Karpas-422 (cell line): Measurements from ENCODE around the gene LARGE1. TPM values are rescaled to one million over a fixed set of nuclear protein-coding genes. Genes with fewer than 3 reads are reported as not detected.

Experiments
- DNase-seq: peaks from one replicate; pipeline ENCODE4 v3.0.0-alpha.2; 2015
- H2AFZ ChIP-seq: fragments of 200-600 bp; sonication (generic); 2 replicates; pipeline ENCODE4 v1.6.1; 2014; ENCODE audit warnings: antibody characterized with exemption, low read length, mixed read lengths
- H3K27ac ChIP-seq: fragments of 200-600 bp; sonication (generic); 2 replicates; pipeline ENCODE4 v1.5.1; 2014; ENCODE audit warnings: mild to moderate bottlenecking, low read length, moderate library complexity
- H3K27me3 ChIP-seq: fragments of 200-600 bp; sonication (generic); 2 replicates; pipeline ENCODE4 v1.6.1; 2014; ENCODE audit warnings: low read length, mixed read lengths
- H3K36me3 ChIP-seq: fragments of 200-600 bp; sonication (generic); 2 replicates; pipeline ENCODE4 v1.6.1; 2014; ENCODE audit warnings: low read length, mixed read lengths; ENCODE audit not compliant: insufficient read depth
- H3K4me1 ChIP-seq: fragments of 200-600 bp; sonication (generic); 2 replicates; pipeline ENCODE4 v1.6.1; 2014; ENCODE audit warnings: mild to moderate bottlenecking, low read length, mixed read lengths
- H3K4me2 ChIP-seq: fragments of 200-600 bp; sonication (generic); 2 replicates; pipeline ENCODE4 v1.6.1; 2014; ENCODE audit warnings: low read length, low read depth, mild to moderate bottlenecking; ENCODE audit not compliant: poor library complexity, severe bottlenecking
- H3K4me3 ChIP-seq: fragments of 200-600 bp; sonication (generic); 2 replicates; pipeline ENCODE4 v1.5.1; 2014; ENCODE audit warnings: mild to moderate bottlenecking, antibody characterized with exemption, low read length, mixed read lengths
- H3K79me2 ChIP-seq: fragments of 200-600 bp; sonication (generic); 2 replicates; pipeline ENCODE4 v1.6.1; 2014; ENCODE audit warnings: mild to moderate bottlenecking, low read length, mixed read lengths
- H3K9ac ChIP-seq: fragments of 200-600 bp; sonication (generic); 2 replicates; pipeline ENCODE4 v1.6.0; 2014; ENCODE audit warnings: low read length
- H3K9me2 ChIP-seq: fragments of 200-600 bp; sonication (generic), shearing (Covaris generic); replicated peaks from 2 replicates; pipeline ENCODE4 v1.6.0; 2014; ENCODE audit warnings: mild to moderate bottlenecking, low read length, moderate library complexity; ENCODE audit not compliant: insufficient read depth
- H3K9me3 ChIP-seq: fragments of 300-700, 200-600 bp; sonication (generic); 2 replicates; pipeline ENCODE4 v1.6.1; 2014; ENCODE audit warnings: low read length, mixed read lengths
- H4K20me1 ChIP-seq: fragments of 200-600 bp; sonication (generic); 2 replicates; pipeline ENCODE4 v1.6.1; 2014; ENCODE audit warnings: mild to moderate bottlenecking, antibody characterized with exemption, low read length, low read depth; ENCODE audit not compliant: insufficient read depth
- total RNA-seq: library from RNA; depleted of rRNA; stranded (reverse); fragments of >200 nt; shearing (Covaris generic); gene quantifications from 2 replicates; pipeline ENCODE4 v1.2.3, GENCODE V29; 2014; ENCODE audit warnings: low replicate concordance

LARGE1 gene
- total RNA-seq, 1 experiment from 2014 or later: 0.15 TPM

- Histone ChIP-seq H3K27me3 (no peaks in the 10 kb centered on the region), H3K4me3 (no peak overlapping the region), H3K27ac (no peak overlapping the region), H3K4me2 (no peak overlapping the region), H3K9me3 (no peaks in the 10 kb centered on the region), H3K9me2 (no peaks in the 10 kb centered on the region), H2AFZ (no peak overlapping the region), H3K36me3 (no peaks in the 10 kb centered on the region), H3K79me2 (no peaks in the 10 kb centered on the region), H4K20me1 (no peaks in the 10 kb centered on the region), H3K4me1 (peaks cover 16% of the 10 kb centered on the region), H3K9ac (no peak overlapping the region)
- DNase-seq: no peak
Measured at GRCh38 chr22:33329398-33329797, 590.9 kb downstream of the LARGE1 start.

DNA sequence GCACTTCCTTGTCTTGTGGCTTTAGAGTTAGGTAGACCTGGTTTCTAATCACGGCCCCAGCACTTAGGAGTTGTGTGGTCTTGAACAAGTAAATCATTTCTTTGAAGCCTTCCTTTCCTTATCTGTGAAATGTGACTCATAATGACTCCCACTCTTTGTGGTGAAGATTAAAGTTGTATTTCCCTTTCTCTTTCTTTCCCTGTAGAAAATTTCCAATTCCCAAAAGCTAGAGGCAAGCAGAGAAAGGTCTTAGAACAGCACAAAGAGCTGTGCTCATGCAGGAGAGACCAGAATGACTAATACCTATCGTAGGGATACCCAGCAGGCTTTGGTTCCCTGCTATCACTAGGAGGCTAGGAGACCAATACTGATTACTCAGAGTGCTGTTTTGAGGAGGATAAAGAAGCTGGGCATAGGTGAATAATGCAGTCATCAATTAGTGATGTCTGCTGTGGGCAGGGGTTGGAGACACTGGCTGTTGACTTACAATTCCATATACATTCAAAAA lies 591.4 kb downstream of the LARGE1 start:
- Histone ChIP-seq H3K27me3 (no peaks in the 10 kb centered on the region), H3K27ac (no peak overlapping the region), H3K9ac (no peak overlapping the region), H3K4me2 (no peak overlapping the region), H2AFZ (no peak overlapping the region), H3K9me2 (no peaks in the 10 kb centered on the region), H3K36me3 (no peaks in the 10 kb centered on the region), H3K4me1 (peaks cover 19% of the 10 kb centered on the region), H3K9me3 (no peaks in the 10 kb centered on the region), H4K20me1 (no peaks in the 10 kb centered on the region), H3K4me3 (no peak overlapping the region), H3K79me2 (no peaks in the 10 kb centered on the region)
- DNase-seq: no peak

DNA sequence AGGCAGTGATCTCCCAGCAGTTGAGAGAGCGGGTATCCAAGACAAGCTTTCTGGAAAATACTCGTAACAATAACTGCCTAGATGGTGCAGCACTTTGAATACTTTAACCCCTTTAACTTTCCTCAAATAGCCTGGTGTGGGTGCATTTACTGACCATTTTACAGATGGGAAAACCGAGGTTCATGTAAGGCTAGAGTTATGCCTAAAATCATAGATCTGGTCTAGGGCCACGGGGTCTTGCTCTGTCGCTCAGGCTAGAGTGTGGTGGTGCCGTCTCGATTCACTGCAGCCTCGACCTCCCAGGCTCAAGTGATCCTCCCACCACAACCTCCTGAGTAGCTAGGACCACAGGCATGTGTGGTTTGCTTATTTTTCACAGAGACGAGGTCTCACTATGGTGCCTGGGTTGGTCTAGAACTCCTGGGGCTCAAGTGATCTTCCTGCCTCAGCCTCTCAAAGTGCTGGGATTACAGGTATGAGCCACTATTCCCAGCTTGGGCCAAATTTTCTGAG lies 592.9 kb downstream of the LARGE1 start:
- Histone ChIP-seq H3K79me2 (no peaks in the 10 kb centered on the region), H3K4me3 (no peak overlapping the region), H3K9me2 (no peaks in the 10 kb centered on the region), H3K27ac (no peak overlapping the region), H3K9ac (no peak overlapping the region), H3K36me3 (no peaks in the 10 kb centered on the region), H2AFZ (no peak overlapping the region), H3K4me2 (no peak overlapping the region), H3K9me3 (no peaks in the 10 kb centered on the region), H3K27me3 (no peaks in the 10 kb centered on the region), H4K20me1 (no peaks in the 10 kb centered on the region), H3K4me1 (peaks cover 19% of the 10 kb centered on the region)
- DNase-seq: no peak

GRCh38 chr22:33326540-33327295 lies 593.6 kb downstream of the LARGE1 start:
- DNase-seq: no peak
- H4K20me1 ChIP-seq: no peaks in the 10 kb centered on the region
- H3K9me2 ChIP-seq: no peaks in the 10 kb centered on the region
- H3K27ac ChIP-seq: no peak overlapping the region
- H3K4me3 ChIP-seq: no peak overlapping the region
- no peaks in the 10 kb centered on the region for H3K9me3 ChIP-seq
- H2AFZ ChIP-seq: no peak overlapping the region
- H3K4me1 ChIP-seq: peaks cover 19% of the 10 kb centered on the region
- H3K79me2 ChIP-seq: no peaks in the 10 kb centered on the region
- no peak overlapping the region for H3K9ac ChIP-seq
- no peaks in the 10 kb centered on the region for H3K27me3 ChIP-seq
- H3K36me3 ChIP-seq: no peaks in the 10 kb centered on the region
- no peak overlapping the region for H3K4me2 ChIP-seq

DNA sequence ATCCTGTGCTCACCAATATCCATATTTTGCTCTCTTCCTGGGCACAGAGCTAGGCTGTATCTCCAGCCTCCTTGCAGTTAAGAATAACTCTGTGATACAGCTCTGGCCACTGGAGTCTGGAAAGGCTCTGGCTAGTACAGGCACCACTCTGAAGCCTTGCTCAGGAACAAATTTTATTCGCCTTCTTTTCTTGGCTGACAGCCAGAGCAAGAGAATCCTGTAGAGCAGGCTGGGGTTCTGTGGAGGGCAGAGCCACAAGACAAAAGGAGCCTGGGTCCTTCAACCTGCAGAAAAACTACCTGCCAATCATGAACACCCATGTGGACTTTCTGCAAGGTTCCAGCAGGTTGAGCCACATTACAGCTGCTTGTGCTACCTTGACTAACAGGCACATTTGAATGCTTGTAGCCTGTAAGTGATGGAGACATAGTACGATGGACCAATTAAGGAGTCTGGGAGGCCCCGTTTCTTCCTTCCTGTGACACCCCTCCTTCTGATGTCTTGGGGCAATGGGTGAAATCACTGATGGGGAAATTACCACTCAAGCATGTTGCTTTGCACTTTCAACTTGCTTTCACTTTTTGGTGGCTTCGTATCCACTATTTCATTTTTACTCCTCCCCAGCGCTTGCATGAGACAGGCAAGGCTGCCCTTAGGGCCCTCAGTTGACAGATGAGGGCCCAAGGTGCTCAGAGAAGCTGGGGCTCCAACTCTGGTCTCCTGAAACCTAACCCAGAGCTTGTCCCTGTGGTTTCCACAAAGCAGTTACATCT lies 594.9 kb downstream of the LARGE1 start:
- Histone ChIP-seq H3K36me3 (no peaks in the 10 kb centered on the region), H3K4me1 (peaks cover 19% of the 10 kb centered on the region), H4K20me1 (no peaks in the 10 kb centered on the region), H3K4me2 (no peak overlapping the region), H3K79me2 (no peaks in the 10 kb centered on the region), H3K27ac (no peak overlapping the region), H3K4me3 (no peak overlapping the region), H3K27me3 (no peaks in the 10 kb centered on the region), H3K9ac (no peak overlapping the region), H2AFZ (no peak overlapping the region), H3K9me3 (no peaks in the 10 kb centered on the region), H3K9me2 (no peaks in the 10 kb centered on the region)
- peak; percentile 65 for DNase-seq

- H3K4me2 ChIP-seq: no peak overlapping the region
- no peaks in the 10 kb centered on the region for H3K9me3 ChIP-seq
- H3K4me1 ChIP-seq: peaks cover 19% of the 10 kb centered on the region
Measured at GRCh38 chr22:33324228-33324627, 596.0 kb downstream of the LARGE1 start.

DNA sequence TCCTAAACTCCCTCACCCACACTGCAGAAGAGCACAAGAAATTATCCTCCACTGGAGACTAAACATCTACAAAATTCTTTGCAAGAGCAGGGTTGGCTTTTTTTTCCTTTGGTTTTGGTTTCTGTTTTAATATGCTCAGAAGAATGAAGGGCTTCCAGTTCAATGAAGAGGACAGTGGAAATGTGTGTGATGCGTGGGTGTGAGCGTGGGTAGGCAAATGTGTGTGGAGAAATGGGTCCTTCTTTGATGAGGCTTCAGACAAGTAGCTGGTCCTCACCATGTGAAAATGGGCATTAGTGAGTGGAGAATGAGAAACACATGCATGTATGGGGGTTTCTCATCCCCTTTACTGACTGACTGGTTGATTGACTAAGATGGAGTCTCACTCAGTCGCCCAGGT lies 598.8 kb downstream of the LARGE1 start:
- Histone ChIP-seq H3K9me3 (no peaks in the 10 kb centered on the region), H3K79me2 (no peaks in the 10 kb centered on the region), H3K27ac (no peak overlapping the region), H4K20me1 (no peaks in the 10 kb centered on the region), H3K9me2 (no peaks in the 10 kb centered on the region), H3K4me3 (no peak overlapping the region), H2AFZ (no peak overlapping the region), H3K4me2 (no peak overlapping the region), H3K4me1 (peaks cover 19% of the 10 kb centered on the region), H3K36me3 (no peaks in the 10 kb centered on the region), H3K9ac (no peak overlapping the region), H3K27me3 (no peaks in the 10 kb centered on the region)
- no peak for DNase-seq

More at GRCh38 chr22:33324228-33324627, 596.0 kb downstream of the LARGE1 start:
- Histone ChIP-seq H3K27me3 (no peaks in the 10 kb centered on the region), H3K4me3 (no peak overlapping the region), H3K79me2 (no peaks in the 10 kb centered on the region), H2AFZ (no peak overlapping the region), H3K9ac (no peak overlapping the region), H3K36me3 (no peaks in the 10 kb centered on the region), H3K27ac (no peak overlapping the region), H4K20me1 (no peaks in the 10 kb centered on the region), H3K9me2 (no peaks in the 10 kb centered on the region)
- peak; percentile 49 for DNase-seq

DNA sequence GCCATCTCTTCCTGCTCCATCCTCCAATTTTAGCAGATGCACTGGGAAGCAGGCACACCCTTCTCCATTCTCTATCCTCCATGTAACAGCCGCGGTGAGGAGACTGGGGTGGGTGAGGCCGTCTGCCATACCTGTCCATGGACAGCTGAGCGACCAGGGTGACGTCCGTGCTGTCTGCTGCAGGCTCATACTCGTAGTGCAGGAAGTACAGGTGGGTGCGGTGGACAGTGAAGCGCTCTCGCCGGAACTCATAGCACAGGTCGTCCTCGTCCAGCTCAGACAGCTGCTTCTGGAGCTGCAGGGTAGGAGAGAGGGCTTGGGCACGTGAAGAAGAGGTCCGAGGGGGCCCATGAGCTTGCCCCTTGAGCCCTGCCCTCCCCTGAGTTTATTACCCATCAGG lies 604.3 kb downstream of the LARGE1 start:
- H3K27ac ChIP-seq: no peak overlapping the region
- H3K9me2 ChIP-seq: no peaks in the 10 kb centered on the region
- H3K4me2 ChIP-seq: no peak overlapping the region
- H3K9ac ChIP-seq: no peak overlapping the region
- H3K4me1 ChIP-seq: no peaks in the 10 kb centered on the region
- H3K9me3 ChIP-seq: no peaks in the 10 kb centered on the region
- H3K79me2 ChIP-seq: no peaks in the 10 kb centered on the region
- H3K36me3 ChIP-seq: no peaks in the 10 kb centered on the region
- H3K27me3 ChIP-seq: no peaks in the 10 kb centered on the region
- DNase-seq: no peak
- no peaks in the 10 kb centered on the region for H4K20me1 ChIP-seq
- H3K4me3 ChIP-seq: no peak overlapping the region
- no peak overlapping the region for H2AFZ ChIP-seq
